Prostate gland (tissue), 2 donors: ENCODE measurements around the gene CFAP61.

Experiments used
- POLR2AphosphoS5 ChIP-seq: sonication (generic); formaldehyde crosslinking; IDR thresholded peaks from one replicate; pipeline ENCODE4 v1.6.1; 2017; ENCODE audit warnings: antibody characterized with exemption
- TF ChIP-seq, protein P1 (sequence below), 4 experiments: fragments of 200-600 bp in 2 of 4; fragments of 450-650 bp in 2 of 4; sonication (generic) in 2 of 4; IDR thresholded peaks; 1 replicate in 3 of 4; 2 replicates in 1 of 4; pipeline ENCODE4 v1.5.1; 2016 to 2019; ENCODE audit warnings: antibody characterized with exemption in 4 of 4, mild to moderate bottlenecking in 2 of 4, moderate library complexity in 2 of 4

DNA sequence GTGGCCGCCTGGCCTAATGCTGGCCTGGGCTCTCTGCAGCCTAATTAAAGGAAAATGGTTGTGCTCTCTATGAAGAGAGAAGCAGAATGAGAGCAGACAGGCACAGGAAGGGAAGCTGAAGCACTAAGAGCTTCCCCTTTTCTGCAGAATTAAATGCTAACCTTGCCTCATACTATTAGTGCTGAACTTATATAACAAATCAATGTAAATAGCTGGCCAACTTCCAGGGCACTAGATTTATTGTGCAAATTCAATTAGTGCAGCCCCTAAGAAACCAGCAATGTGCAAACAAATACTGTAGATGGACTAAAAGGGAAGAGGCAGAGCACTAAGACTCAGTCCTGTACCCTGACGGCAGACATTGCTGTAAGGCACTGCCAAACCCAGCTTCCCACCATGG, 279.5 kb downstream of the CFAP61 start:
- TF ChIP-seq POLR2AphosphoS5 = no peak
- TF ChIP-seq, protein P1, sequence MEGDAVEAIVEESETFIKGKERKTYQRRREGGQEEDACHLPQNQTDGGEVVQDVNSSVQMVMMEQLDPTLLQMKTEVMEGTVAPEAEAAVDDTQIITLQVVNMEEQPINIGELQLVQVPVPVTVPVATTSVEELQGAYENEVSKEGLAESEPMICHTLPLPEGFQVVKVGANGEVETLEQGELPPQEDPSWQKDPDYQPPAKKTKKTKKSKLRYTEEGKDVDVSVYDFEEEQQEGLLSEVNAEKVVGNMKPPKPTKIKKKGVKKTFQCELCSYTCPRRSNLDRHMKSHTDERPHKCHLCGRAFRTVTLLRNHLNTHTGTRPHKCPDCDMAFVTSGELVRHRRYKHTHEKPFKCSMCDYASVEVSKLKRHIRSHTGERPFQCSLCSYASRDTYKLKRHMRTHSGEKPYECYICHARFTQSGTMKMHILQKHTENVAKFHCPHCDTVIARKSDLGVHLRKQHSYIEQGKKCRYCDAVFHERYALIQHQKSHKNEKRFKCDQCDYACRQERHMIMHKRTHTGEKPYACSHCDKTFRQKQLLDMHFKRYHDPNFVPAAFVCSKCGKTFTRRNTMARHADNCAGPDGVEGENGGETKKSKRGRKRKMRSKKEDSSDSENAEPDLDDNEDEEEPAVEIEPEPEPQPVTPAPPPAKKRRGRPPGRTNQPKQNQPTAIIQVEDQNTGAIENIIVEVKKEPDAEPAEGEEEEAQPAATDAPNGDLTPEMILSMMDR (IDR thresholded peaks at IDR 0.05) = no peak
